ENCODE data around the gene PDCD7.

Gene PDCD7

DNA sequence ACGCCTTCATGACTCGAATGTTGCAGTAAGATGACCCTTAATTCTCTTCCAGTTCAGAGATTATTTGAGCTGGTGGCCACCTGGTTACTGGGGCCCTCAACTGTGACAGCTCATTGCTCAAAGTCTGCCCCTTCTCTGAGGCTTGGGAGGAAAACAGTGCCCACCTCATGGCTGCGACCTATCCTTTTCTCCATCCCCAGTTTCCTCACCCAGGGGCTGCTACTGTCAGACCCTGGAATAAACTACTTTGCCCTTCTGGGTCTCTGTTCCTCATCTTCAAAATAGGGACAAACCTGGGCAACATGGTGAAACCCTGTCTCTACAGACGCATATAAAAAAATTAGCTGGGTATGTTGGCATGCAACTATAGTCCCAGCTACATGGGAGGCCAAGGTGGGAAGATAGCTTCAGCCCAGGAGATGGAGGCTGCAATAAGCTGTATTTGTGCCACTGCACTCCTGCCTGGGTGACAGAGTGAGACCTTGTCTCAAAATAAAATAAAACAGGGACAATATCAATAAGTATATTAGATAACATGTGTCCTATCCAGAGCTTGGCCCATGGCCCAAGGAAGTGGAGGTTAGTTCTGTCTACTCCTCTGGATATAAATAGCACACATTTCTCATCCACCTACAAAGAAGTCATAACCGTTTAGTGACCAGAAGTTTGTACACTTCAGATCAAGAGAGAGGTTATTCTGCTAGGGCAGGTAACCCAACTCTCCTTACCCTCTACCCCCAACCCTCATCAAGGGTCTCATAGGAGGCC, 63.6 kb downstream of the PDCD7 start:
- H3K4me1 ChIP-seq (ENCODE audit: control insufficient read depth in 1 of 2, insufficient read depth in 2 of 2, low read length in 2 of 2) = peaks cover 10 to 23% of the 10 kb centered on the region in 2 donors
- peak overlapping the region; percentile 26 for H3K27ac ChIP-seq (ENCODE audit: low read length)

DNA sequence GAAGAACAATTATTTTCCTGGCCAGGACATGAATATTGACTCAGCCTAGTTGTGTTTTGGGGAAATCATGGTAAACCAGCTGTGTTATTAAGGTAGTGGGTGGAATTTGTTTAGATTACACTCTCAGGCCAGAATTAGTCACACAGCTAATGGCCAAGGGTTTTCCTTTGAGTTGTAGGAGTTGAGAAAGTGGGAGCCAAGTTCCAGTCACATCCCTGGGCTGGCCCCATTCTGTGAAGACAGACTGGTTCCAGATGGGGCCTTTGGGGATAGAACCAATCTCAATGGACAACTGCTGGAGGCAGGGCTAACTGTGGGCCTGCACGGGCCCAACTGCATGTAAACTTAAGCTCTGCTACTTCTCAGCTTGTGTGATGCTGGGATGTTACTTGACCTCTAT, 64.4 kb downstream of the PDCD7 start:
- Histone ChIP-seq H3K27me3 (ENCODE audit: low read depth, low read length) (peaks cover 16% of the 10 kb centered on the region), H3K9me3 (ENCODE audit: control insufficient read depth in 1 of 2, low read length in 2 of 2) (no peaks in the 10 kb centered on the region), H3K36me3 (ENCODE audit: control insufficient read depth in 1 of 2, insufficient read depth in 2 of 2, low read length in 2 of 2) (no peaks in the 10 kb centered on the region), H3K4me1 (ENCODE audit: control insufficient read depth in 1 of 2, insufficient read depth in 2 of 2, low read length in 2 of 2) (peaks cover 10 to 23% of the 10 kb centered on the region in 2 donors), H3K4me3 (ENCODE audit: low read depth in 1 of 2, low read length in 2 of 2) (no peak overlapping the region), H3K27ac (ENCODE audit: low read length) (peak overlapping the region; percentile 67)

More for the DNA sequence above, 63.6 kb downstream of the PDCD7 start:
- Histone ChIP-seq H3K4me3 (ENCODE audit: low read depth in 1 of 2, low read length in 2 of 2) (no peak overlapping the region), H3K9me3 (ENCODE audit: control insufficient read depth in 1 of 2, low read length in 2 of 2) (no peaks in the 10 kb centered on the region), H3K36me3 (ENCODE audit: control insufficient read depth in 1 of 2, insufficient read depth in 2 of 2, low read length in 2 of 2) (no peaks in the 10 kb centered on the region), H3K27me3 (ENCODE audit: low read depth, low read length) (peaks cover 16% of the 10 kb centered on the region)

- H3K27me3 ChIP-seq (ENCODE audit: low read depth, low read length) = peaks cover 16% of the 10 kb centered on the region
- peak overlapping the region; percentile 67 for H3K27ac ChIP-seq (ENCODE audit: low read length)
- H3K9me3 ChIP-seq (ENCODE audit: control insufficient read depth in 1 of 2, low read length in 2 of 2) = no peaks in the 10 kb centered on the region
- H3K4me1 ChIP-seq (ENCODE audit: control insufficient read depth in 1 of 2, insufficient read depth in 2 of 2, low read length in 2 of 2) = peaks cover 10 to 26% of the 10 kb centered on the region in 2 donors
- peak overlapping the region; percentile 33 to 56 for H3K4me3 ChIP-seq (ENCODE audit: low read depth in 1 of 2, low read length in 2 of 2)
- H3K36me3 ChIP-seq (ENCODE audit: control insufficient read depth in 1 of 2, insufficient read depth in 2 of 2, low read length in 2 of 2) = no peaks in the 10 kb centered on the region
Measured at GRCh38 chr15:65068403-65068788, 65.2 kb downstream of the PDCD7 start.

DNA sequence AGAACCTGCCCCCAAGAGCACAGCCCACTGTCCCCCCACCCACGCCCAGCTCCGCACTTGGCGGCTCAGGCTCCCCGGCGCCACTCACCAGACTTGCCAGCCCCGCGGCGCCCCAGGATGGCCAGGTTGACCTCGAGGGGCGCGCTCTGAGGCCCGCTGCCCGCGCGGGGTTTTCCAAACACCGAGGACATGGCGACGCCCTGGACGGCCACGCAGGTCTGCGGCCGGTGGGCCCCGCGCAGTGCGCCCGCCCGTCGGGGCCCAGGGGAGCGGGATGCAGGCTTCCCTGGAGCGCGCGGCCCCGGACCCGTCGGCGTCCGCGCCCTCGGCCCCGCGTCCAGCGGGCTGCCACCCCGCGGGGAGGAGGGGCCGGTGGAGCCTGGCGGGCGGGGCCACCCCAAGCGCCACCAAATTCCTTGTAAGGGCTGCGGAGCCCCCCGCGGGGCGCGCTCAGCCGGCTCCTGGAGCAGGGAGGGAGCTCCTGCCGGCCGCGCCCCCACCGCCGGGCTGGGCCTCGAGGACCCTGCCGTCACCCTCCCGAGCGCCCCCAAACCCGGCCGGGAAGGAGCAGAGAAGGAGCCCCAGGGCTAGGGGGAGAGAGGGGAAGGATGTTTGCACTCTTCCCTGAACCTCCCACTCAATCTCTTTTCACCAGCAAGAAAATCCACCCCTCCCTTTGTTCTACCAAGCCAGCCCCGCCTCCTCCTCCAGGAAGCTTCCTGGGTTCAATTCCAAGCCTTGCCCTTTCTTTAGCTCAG, 65.8 kb downstream of the PDCD7 start, which contains the start of gene RASL12:
Gene RASL12 (minus strand): TSS at position 347 of the 758 bp plus-strand sequence. CDS start 156 bp downstream, at position 191.
- H3K9me3 ChIP-seq (ENCODE audit: control insufficient read depth in 1 of 2, low read length in 2 of 2) = no peaks in the 10 kb centered on the region
- no peaks in the 10 kb centered on the region for H3K36me3 ChIP-seq (ENCODE audit: control insufficient read depth in 1 of 2, insufficient read depth in 2 of 2, low read length in 2 of 2)
- peak within 1 kb of the TSS; percentile 50 to 56 for H3K4me3 ChIP-seq (ENCODE audit: low read depth in 1 of 2, low read length in 2 of 2)
- H3K27me3 ChIP-seq (ENCODE audit: low read depth, low read length) = peaks cover 16% of the 10 kb centered on the region
- peaks cover 10 to 28% of the 10 kb centered on the region in 2 donors for H3K4me1 ChIP-seq (ENCODE audit: control insufficient read depth in 1 of 2, insufficient read depth in 2 of 2, low read length in 2 of 2)
- peak within 1 kb of the TSS; percentile 85 for H3K27ac ChIP-seq (ENCODE audit: low read length)
